K562 (cell line): ENCODE measurements around the gene FBXO46. TPM values are rescaled to one million over a fixed set of nuclear protein-coding genes. Genes with fewer than 3 reads are reported as not detected.

ENCODE experiments used
- AFF4 ChIP-seq: sonication (generic); formaldehyde crosslinking; IDR thresholded peaks from 2 replicates; pipeline ENCODE4 v1.8.0; 2023; ENCODE audit warnings: mild to moderate bottlenecking, missing genetic modification reagents
- ERF ChIP-seq: fragments of 450-650 bp; formaldehyde crosslinking; IDR thresholded peaks from 2 replicates; pipeline ENCODE4 v1.4.0; 2020; ENCODE audit warnings: mild to moderate bottlenecking, mixed read lengths
- EZH2 ChIP-seq: IDR thresholded peaks from 2 replicates; pipeline ENCODE4 v1.6.1; 2012; ENCODE audit warnings: low read depth, mild to moderate bottlenecking, inconsistent platforms, low read length, borderline replicate concordance
- KAT2B ChIP-seq: IDR thresholded peaks from one replicate; pipeline ENCODE4 v1.6.1; 2012; ENCODE audit warnings: low read depth, mild to moderate bottlenecking, control low read depth, inconsistent platforms, low read length, moderate library complexity
- MEF2A ChIP-seq: IDR thresholded peaks from 2 replicates; pipeline ENCODE4 v1.6.1; 2011; ENCODE audit warnings: low read depth, mild to moderate bottlenecking, low read length, moderate library complexity; ENCODE audit not compliant: control insufficient read depth
- NFIX ChIP-seq: fragments of 250-450 bp; sonication (Bioruptor Pico); IDR thresholded peaks from 2 replicates; pipeline ENCODE4 v1.4.0; 2020; ENCODE audit warnings: low read depth, mild to moderate bottlenecking, moderate library complexity
- SRSF9 ChIP-seq: fragments of 200-400 bp; formaldehyde crosslinking; IDR thresholded peaks from 2 replicates; pipeline ENCODE4 v1.6.1; 2017; ENCODE audit warnings: low read depth, low read length, borderline replicate concordance
- TEAD1 ChIP-seq, 2 experiments: fragments of 450-650 bp in 1 of 2; sonication (generic) in 1 of 2; formaldehyde crosslinking; IDR thresholded peaks; 2 replicates each; pipeline versions ENCODE4 v1.4.0 to v1.8.0; 2020 to 2022; ENCODE audit warnings: mild to moderate bottlenecking in 2 of 2, missing genetic modification reagents in 1 of 2
- ZNF395 ChIP-seq: fragments of 200-800 bp; sonication (Bioruptor generic); IDR thresholded peaks from 2 replicates; pipeline ENCODE4 v1.6.1; 2017; ENCODE audit warnings: missing genetic modification characterization, missing compliant biosample characterization
- polyA plus RNA-seq, 8 experiments: library from polyadenylated mRNA; depleted of rRNA in 4 of 8; stranded (reverse) in 5 of 8; unstranded in 3 of 8; fragments of >200 nt; fragmentation: Nextera tagmentation in 2 of 8; fragmentation: Illumina TruSeq in 1 of 8; extraction: Ambion mirVana in 2 of 8; extraction: Trizol in 1 of 8; gene quantifications; 2 replicates each; pipeline versions ENCODE4 v1.2.1 to v1.2.3, GENCODE V29; 2011 to 2014; ENCODE audit warnings: inconsistent platforms in 1 of 8, missing spikeins in 1 of 8
- total RNA-seq, 7 experiments: library from RNA; depleted of rRNA in 6 of 7; stranded (reverse); fragments of >200 nt in 6 of 7; fragmentation: Illumina TruSeq in 2 of 7; extraction: Trizol in 2 of 7; gene quantifications; 2 replicates each; pipeline versions ENCODE4 v1.2.1 to v1.2.3, GENCODE V29; 2011 to 2021; ENCODE audit warnings: low replicate concordance in 1 of 7
- TF ChIP-seq, protein P1 (sequence below): fragments of 450-650 bp; IDR thresholded peaks from 2 replicates; pipeline ENCODE4 v1.6.1; 2018; ENCODE audit not compliant: partially characterized antibody
- TF ChIP-seq, protein P2 (sequence below): fragments of 250-450 bp; sonication (Bioruptor Pico); IDR thresholded peaks from 2 replicates; pipeline ENCODE4 v1.8.0; 2021; ENCODE audit warnings: borderline replicate concordance, mild to moderate bottlenecking, moderate library complexity; ENCODE audit not compliant: poor library complexity, severe bottlenecking
- TF ChIP-seq, protein P3 (sequence below): sonication (generic); formaldehyde crosslinking; IDR thresholded peaks from 2 replicates; pipeline ENCODE4 v1.8.0; 2023; ENCODE audit warnings: missing genetic modification reagents, mild to moderate bottlenecking, borderline replicate concordance

FBXO46 gene
- total and polyA plus RNA-seq, 9 of the 15 experiments (the other 6 are each of a cell fraction or from before 2014, with no cell fraction given), result 1.5 to 36.1 (median 7.3) TPM

DNA sequence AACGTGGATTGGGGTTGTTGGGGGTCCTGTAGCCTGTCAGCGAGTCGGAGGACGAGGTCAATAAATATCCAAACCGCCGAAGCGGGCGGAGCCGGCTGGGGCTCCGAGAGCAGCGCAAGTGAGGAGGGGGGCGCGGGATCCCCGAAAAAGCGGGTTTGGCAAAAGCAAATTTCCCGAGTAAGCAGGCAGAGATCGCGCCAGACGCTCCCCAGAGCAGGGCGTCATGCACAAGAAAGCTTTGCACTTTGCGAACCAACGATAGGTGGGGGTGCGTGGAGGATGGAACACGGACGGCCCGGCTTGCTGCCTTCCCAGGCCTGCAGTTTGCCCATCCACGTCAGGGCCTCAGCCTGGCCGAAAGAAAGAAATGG is 39.1 kb upstream of the FBXO46 start (continued):
- TF ChIP-seq, protein P1, sequence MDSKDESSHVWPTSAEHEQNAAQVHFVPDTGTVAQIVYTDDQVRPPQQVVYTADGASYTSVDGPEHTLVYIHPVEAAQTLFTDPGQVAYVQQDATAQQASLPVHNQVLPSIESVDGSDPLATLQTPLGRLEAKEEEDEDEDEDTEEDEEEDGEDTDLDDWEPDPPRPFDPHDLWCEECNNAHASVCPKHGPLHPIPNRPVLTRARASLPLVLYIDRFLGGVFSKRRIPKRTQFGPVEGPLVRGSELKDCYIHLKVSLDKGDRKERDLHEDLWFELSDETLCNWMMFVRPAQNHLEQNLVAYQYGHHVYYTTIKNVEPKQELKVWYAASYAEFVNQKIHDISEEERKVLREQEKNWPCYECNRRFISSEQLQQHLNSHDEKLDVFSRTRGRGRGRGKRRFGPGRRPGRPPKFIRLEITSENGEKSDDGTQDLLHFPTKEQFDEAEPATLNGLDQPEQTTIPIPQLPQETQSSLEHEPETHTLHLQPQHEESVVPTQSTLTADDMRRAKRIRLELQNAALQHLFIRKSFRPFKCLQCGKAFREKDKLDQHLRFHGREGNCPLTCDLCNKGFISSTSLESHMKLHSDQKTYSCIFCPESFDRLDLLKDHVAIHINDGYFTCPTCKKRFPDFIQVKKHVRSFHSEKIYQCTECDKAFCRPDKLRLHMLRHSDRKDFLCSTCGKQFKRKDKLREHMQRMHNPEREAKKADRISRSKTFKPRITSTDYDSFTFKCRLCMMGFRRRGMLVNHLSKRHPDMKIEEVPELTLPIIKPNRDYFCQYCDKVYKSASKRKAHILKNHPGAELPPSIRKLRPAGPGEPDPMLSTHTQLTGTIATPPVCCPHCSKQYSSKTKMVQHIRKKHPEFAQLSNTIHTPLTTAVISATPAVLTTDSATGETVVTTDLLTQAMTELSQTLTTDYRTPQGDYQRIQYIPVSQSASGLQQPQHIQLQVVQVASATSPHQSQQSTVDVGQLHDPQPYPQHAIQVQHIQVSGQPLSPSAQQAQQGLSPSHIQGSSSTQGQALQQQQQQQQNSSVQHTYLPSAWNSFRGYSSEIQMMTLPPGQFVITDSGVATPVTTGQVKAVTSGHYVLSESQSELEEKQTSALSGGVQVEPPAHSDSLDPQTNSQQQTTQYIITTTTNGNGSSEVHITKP, result no peak
- TF ChIP-seq AFF4 (CRISPR knock-in tag) (0 out of 2 replicates have a peak, but pooled peaks have one; percentile 82), EZH2 (no peak), NFIX (CRISPR knock-in tag) (no peak), ERF (CRISPR knock-in tag) (no peak), TEAD1 (CRISPR knock-in tag; IDR thresholded peaks at IDR 0.05) (peak in 1 of 2 experiments; percentile 18; a peak in 1 of 4 replicates), ZNF395 (no peak), MEF2A (no peak), SRSF9 (no peak), KAT2B (no peak)
- TF ChIP-seq, protein P2, sequence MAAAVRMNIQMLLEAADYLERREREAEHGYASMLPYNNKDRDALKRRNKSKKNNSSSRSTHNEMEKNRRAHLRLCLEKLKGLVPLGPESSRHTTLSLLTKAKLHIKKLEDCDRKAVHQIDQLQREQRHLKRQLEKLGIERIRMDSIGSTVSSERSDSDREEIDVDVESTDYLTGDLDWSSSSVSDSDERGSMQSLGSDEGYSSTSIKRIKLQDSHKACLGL (CRISPR knock-in tag), result no peak
- TF ChIP-seq, protein P3, sequence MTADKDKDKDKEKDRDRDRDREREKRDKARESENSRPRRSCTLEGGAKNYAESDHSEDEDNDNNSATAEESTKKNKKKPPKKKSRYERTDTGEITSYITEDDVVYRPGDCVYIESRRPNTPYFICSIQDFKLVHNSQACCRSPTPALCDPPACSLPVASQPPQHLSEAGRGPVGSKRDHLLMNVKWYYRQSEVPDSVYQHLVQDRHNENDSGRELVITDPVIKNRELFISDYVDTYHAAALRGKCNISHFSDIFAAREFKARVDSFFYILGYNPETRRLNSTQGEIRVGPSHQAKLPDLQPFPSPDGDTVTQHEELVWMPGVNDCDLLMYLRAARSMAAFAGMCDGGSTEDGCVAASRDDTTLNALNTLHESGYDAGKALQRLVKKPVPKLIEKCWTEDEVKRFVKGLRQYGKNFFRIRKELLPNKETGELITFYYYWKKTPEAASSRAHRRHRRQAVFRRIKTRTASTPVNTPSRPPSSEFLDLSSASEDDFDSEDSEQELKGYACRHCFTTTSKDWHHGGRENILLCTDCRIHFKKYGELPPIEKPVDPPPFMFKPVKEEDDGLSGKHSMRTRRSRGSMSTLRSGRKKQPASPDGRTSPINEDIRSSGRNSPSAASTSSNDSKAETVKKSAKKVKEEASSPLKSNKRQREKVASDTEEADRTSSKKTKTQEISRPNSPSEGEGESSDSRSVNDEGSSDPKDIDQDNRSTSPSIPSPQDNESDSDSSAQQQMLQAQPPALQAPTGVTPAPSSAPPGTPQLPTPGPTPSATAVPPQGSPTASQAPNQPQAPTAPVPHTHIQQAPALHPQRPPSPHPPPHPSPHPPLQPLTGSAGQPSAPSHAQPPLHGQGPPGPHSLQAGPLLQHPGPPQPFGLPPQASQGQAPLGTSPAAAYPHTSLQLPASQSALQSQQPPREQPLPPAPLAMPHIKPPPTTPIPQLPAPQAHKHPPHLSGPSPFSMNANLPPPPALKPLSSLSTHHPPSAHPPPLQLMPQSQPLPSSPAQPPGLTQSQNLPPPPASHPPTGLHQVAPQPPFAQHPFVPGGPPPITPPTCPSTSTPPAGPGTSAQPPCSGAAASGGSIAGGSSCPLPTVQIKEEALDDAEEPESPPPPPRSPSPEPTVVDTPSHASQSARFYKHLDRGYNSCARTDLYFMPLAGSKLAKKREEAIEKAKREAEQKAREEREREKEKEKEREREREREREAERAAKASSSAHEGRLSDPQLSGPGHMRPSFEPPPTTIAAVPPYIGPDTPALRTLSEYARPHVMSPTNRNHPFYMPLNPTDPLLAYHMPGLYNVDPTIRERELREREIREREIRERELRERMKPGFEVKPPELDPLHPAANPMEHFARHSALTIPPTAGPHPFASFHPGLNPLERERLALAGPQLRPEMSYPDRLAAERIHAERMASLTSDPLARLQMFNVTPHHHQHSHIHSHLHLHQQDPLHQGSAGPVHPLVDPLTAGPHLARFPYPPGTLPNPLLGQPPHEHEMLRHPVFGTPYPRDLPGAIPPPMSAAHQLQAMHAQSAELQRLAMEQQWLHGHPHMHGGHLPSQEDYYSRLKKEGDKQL, result no peak
